Measurements from ENCODE around the gene PLCD3.

DNA sequence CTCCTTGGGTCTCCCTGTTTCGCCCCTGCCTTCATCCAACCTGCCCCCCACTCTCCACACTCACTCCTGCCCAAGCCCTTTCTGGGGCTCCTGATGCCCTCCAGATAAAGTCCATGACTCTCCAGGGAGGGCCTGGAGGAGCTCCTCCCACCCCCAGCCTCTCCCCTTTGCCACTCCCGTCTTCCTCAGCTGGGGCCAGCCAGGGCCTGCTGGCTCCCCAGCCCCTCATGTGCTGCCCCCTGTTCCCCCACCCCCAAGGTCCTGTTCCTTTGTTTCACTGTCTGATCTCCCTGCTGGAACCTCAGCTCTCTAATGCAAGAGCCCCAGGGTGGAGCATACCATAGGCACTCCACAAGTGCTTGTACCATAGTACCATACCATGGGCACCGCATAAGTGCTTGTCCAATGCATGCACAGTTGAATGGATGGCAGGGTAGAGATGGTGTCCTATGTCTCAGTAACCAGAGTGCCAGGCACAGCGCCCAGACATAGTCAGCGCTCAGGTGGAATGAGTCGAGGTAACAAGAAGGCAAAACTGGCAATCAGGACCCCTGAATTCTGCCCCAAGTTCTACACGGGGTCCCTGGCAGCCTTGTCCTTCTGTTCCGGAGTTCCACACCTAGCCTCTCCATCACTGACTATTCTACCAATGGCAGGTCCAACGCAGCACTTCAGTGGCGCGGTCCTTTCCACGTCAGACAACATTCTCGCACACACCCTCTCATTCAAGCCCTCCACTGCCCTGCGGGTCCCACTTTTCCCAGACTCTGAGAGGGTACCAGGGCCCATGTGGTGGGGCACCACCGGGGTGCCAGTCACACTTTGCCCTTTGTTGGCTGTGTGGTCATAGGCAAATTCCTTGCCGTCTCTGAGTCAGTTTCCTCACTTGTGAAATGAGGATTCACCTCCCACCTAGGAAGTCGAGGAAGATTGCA, 1.4 kb downstream of the PLCD3 start:
- TF ChIP-seq, protein P1, sequence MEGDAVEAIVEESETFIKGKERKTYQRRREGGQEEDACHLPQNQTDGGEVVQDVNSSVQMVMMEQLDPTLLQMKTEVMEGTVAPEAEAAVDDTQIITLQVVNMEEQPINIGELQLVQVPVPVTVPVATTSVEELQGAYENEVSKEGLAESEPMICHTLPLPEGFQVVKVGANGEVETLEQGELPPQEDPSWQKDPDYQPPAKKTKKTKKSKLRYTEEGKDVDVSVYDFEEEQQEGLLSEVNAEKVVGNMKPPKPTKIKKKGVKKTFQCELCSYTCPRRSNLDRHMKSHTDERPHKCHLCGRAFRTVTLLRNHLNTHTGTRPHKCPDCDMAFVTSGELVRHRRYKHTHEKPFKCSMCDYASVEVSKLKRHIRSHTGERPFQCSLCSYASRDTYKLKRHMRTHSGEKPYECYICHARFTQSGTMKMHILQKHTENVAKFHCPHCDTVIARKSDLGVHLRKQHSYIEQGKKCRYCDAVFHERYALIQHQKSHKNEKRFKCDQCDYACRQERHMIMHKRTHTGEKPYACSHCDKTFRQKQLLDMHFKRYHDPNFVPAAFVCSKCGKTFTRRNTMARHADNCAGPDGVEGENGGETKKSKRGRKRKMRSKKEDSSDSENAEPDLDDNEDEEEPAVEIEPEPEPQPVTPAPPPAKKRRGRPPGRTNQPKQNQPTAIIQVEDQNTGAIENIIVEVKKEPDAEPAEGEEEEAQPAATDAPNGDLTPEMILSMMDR (IDR thresholded peaks at IDR 0.05), result no peak
- TF ChIP-seq POLR2AphosphoS5 (IDR thresholded peaks at IDR 0.05), result no peak
